22Rv1 (cell line): ENCODE results near the gene TFDP1.

Experiments
- CTCF ChIP-seq: fragments of 450-650 bp; IDR thresholded peaks from 2 replicates; pipeline ENCODE4 v1.5.1; 2017; ENCODE audit warnings: mild to moderate bottlenecking
- ZFX ChIP-seq: fragments of 450-650 bp; IDR thresholded peaks from 2 replicates; pipeline ENCODE4 v1.6.1; 2017; ENCODE audit warnings: antibody characterized with exemption, borderline replicate concordance

GRCh38 chr13:113667771-113668490, 83.4 kb downstream of the TFDP1 start:
- TF ChIP-seq CTCF (no peak), ZFX (no peak)
